Fibroblast of villous mesenchyme (primary cell): Measurements from ENCODE around the gene TCF12. TPM values are rescaled to one million over a fixed set of nuclear protein-coding genes. Genes with fewer than 3 reads are reported as not detected.

Source experiments
- DNase-seq: peaks from one replicate; pipeline ENCODE4 v3.0.0-alpha.2; 2010; ENCODE audit warnings: low read depth
- H3K4me3 ChIP-seq: 2 replicates; pipeline ENCODE4 v1.5.1; 2011; ENCODE audit warnings: low read depth, mild to moderate bottlenecking, low read length
- total RNA-seq: library from RNA; depleted of rRNA; stranded (reverse); fragments of >200 nt; gene quantifications from 2 replicates; pipeline ENCODE4 v1.2.3, GENCODE V29; 2012
- TF ChIP-seq, protein P1 (sequence below): IDR thresholded peaks from 2 replicates; pipeline ENCODE4 v1.5.1; 2012; ENCODE audit warnings: low read depth, mild to moderate bottlenecking, low read length; ENCODE audit not compliant: insufficient read depth

TCF12 gene
- total RNA-seq, 1 donor = 110 TPM

DNA sequence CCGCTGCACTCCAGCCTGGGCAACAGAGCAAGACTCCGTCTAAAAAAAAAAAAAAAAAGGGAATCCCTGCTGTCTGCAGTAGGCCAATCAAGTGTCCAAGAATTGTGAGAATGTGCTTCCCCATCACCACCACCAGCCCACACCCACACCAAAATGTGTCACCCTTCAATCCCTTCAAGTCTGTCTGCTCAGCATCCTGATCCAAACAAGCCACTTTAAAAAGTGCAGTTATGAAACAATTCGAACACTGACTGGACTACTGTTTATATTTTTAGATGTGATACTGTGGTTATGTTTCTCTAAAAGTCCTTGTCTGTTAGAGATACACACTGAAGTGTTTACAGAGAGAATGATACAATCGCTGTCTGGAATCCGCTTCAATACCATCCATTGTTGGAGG, 379.8 kb downstream of the TCF12 start:
- TF ChIP-seq, protein P1, sequence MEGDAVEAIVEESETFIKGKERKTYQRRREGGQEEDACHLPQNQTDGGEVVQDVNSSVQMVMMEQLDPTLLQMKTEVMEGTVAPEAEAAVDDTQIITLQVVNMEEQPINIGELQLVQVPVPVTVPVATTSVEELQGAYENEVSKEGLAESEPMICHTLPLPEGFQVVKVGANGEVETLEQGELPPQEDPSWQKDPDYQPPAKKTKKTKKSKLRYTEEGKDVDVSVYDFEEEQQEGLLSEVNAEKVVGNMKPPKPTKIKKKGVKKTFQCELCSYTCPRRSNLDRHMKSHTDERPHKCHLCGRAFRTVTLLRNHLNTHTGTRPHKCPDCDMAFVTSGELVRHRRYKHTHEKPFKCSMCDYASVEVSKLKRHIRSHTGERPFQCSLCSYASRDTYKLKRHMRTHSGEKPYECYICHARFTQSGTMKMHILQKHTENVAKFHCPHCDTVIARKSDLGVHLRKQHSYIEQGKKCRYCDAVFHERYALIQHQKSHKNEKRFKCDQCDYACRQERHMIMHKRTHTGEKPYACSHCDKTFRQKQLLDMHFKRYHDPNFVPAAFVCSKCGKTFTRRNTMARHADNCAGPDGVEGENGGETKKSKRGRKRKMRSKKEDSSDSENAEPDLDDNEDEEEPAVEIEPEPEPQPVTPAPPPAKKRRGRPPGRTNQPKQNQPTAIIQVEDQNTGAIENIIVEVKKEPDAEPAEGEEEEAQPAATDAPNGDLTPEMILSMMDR = no peak
- H3K4me3 ChIP-seq = no peak overlapping the region
- DNase-seq = peak; percentile 11

DNA sequence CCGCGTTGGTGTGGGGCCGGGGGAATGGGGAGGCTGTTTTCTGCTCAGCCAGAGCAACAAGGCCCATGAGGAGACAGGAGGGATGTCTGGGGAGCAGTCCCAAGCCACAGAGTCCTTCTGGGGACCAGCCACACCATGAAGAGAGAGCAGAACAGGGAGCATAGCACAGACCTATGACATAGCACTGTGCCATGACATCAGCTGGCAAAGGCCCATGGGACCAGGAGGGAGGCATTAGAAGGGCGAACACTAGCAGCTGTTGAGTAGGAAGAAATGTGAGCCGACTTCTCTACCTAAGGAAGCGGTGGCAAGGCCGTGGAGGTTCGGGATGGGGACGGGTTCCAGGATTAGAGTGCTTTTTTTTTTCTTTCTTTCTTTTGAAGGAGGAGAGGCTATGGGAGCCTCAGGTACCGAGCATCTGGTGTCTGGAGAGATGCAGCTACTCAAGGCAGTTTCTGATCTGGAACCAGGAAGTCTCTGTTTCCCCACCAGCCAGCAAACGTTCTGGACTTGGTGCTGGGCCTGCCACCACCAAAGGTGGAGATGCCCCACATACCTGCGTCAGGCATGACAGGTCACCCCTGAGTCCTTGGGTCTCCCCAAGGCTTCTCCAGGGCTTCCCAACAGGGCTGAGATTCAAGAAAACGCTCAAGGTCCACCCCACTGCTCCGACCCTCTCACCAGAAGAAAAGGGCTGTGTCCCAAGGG, 380.6 kb downstream of the TCF12 start:
- no peak overlapping the region for H3K4me3 ChIP-seq
- TF ChIP-seq, protein P1 = no peak
- DNase-seq = no peak

DNA sequence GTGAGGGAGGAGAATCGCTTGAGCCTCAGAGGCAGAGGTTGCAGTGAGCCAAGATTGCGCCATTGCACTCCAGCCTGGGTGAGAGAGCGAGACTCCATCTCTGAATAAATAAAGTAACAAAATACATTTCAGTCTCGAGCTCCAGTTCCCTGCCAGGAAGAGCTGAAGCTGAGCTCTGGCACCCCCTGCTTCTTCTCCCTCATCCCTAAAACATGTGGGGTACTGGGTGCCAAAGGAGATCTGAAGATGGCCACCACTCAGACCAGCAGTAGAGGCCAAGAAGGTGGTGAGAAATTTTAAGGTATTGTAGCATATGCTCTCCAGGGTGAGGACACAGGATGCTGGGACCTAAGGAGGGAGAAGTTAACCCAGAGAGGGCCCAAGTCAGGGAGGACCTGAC, 382.9 kb downstream of the TCF12 start:
- TF ChIP-seq, protein P1 = no peak
- no peak for DNase-seq
- H3K4me3 ChIP-seq = no peak overlapping the region

DNA sequence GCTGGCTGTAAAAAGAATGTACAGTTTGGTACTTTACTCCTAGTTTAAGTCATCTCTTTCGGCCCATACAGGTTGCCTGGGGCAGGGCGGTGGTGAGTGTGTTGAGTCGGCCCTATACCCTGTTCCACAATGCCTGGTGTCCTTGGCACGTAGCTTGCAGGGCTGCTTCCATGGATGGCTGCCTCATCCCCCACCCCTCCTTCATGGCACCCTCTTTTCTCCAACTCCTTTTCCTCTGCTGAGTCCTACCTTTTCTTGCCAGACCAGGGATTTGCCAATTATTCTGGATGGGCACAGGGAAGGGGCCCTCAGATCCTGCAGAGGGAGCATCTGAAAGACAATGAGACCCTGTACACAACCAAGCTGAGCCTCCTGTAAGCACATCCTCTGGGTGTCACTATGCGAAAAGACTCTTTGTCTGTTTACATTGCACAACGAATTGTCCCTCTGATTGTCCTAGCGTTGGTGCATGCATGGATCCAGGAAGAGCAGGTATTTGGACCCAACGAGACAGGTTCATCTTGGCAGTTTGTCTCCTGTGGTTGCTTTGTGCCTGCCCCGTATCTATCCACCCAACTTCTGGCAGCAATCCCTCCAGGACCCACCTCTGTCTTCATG, 384.3 kb downstream of the TCF12 start:
- TF ChIP-seq, protein P1 = no peak
- no peak for DNase-seq
- H3K4me3 ChIP-seq = no peak overlapping the region

DNA sequence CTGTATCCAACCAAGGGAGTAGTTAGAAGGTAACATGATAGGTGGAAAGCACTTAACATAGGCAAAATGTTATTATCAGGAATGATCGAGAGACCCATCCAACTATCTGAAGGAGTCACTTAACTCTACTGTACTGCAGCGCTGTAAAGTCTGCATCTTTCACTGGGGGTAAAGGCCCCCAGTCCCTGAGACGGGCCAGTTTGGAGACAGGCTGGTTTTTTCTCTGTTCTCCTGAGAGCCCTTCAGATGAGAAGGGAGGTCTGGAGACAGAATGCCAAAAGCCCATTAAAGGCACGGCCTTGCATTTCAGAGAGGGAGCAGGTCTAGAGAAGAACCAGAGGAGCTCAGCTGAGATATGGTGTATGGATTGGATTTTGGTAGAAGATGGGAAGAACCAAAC, 386.6 kb downstream of the TCF12 start:
- H3K4me3 ChIP-seq = no peak overlapping the region
- DNase-seq = no peak
- TF ChIP-seq, protein P1 = no peak

DNA sequence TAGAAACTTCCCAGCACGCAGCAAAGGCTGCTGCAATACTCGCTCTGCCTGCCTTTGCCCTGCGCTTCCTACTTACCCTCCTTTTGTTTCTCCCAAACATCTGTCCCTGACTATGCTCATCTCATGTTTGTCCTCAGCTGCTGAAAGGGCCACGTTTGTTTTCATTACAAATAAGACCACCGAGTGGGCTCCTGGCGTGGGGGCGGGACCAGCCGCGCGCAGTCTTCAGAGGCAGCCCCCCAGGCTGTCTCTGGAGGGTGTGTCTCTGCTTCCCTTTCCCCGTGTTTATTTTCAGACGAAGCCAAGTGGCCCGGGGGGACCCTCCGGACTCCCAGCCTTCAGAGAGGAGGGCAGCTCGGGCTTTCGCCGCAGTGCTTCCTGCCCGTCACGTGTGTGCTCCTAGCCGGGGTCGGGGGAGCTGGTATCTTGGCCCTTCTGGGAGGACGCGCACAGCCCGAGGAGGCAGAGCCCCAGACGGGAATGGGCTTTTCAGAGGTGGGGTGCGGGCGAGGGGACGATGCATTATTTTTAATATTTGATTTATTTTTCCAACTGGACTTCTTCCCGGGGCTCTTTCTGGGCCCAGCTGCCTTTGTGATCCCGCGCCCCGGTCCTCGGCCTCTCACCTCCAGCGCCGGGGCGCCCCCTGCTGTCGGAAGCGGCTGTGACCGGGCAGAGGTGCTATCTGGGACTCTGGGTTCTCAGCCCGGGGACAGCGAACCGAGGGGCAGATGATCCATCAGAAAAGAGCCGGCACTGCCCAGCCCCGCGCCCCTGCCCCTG, 387.9 kb downstream of the TCF12 start:
- TF ChIP-seq, protein P1 = peak; percentile 91
- peak; percentile 59 for DNase-seq

More for the DNA sequence above, 387.9 kb downstream of the TCF12 start:
- peak overlapping the region; percentile 58 for H3K4me3 ChIP-seq
